Mucosa of descending colon (tissue), 3 donors: ENCODE measurements around the gene BRSK1. TPM values are rescaled to one million over a fixed set of nuclear protein-coding genes. Genes with fewer than 3 reads are reported as not detected.

Experiments
- ATAC-seq: fragments of 200-7000 bp; cut with Tn5 transposase; one replicate; pipeline ENCODE4 v1.9.1; 2020; ENCODE audit warnings: mild to moderate bottlenecking, moderate library complexity
- DNase-seq, 3 donors: peaks; one replicate each; pipeline ENCODE4 v3.0.0-alpha.2; 2020
- H3K36me3 ChIP-seq: fragments of 200-600 bp; one replicate; pipeline ENCODE4 v1.8.0; 2021; ENCODE audit warnings: low read depth, mild to moderate bottlenecking
- H3K4me1 ChIP-seq: fragments of 200-600 bp; one replicate; pipeline ENCODE4 v1.8.0; 2021; ENCODE audit warnings: low read depth, mild to moderate bottlenecking
- H3K4me3 ChIP-seq: fragments of 200-600 bp; one replicate; pipeline ENCODE4 v1.8.0; 2021; ENCODE audit warnings: mild to moderate bottlenecking
- H3K9me3 ChIP-seq: fragments of 200-600 bp; one replicate; pipeline ENCODE4 v1.8.0; 2021; ENCODE audit warnings: mild to moderate bottlenecking
- CTCF ChIP-seq: fragments of 200-600 bp; IDR thresholded peaks from one replicate; pipeline ENCODE4 v1.8.0; 2022; ENCODE audit warnings: antibody characterized with exemption, mild to moderate bottlenecking
- intact Hi-C, 2 donors: fragments of 100-400 bp; cut with DNase I in 1 of 2; cut with micrococcal nuclease in 1 of 2; formaldehyde crosslinking; loops; one replicate each; pipeline versions ENCODE4 v1.11.0 to v1.11.1; 2022; cut with DNase I, micrococcal nuclease
- total RNA-seq, 3 donors: library from RNA; stranded (reverse); fragmentation: NEBNext Ultra II Directional in 2 of 3; extraction: Animal tissue kit (Norgen Biotek cat#: 25700) in 2 of 3; gene quantifications; one replicate each; pipeline versions ENCODE4 v1.2.1 to v1.2.4, GENCODE V29; 2021 to 2023
- donor health status: DM: no; HTN: no; CAD: no; lungs with moderate emphysema.
- donor health status: DM: no; HTN: no; CAD: no.
- donor health status: DM: no; HTN: yes; CAD: no.

The BRSK1 gene
- total RNA-seq, 3 donors from 2014 or later = 1.6 to 18.1 (median 1.9) TPM

- ATAC-seq (no peak), DNase-seq (no peak)
- no peaks in the 10 kb centered on the region for H3K9me3 ChIP-seq
- no peaks in the 10 kb centered on the region for H3K4me1 ChIP-seq
- H3K36me3 ChIP-seq = no peaks in the 10 kb centered on the region
- no peak overlapping the region for H3K4me3 ChIP-seq
- no peak for TF ChIP-seq CTCF
- intact Hi-C loops = no loop called here
Observed at GRCh38 chr19:55265723-55266386, 17.9 kb upstream of the BRSK1 start.

GRCh38 chr19:55266404-55266803 is 17.4 kb upstream of the BRSK1 start:
- no peaks in the 10 kb centered on the region for H3K9me3 ChIP-seq
- no peaks in the 10 kb centered on the region for H3K36me3 ChIP-seq
- H3K4me3 ChIP-seq = no peak overlapping the region
- DNase-seq = no peak
- intact Hi-C loops = no loop called here
- no peaks in the 10 kb centered on the region for H3K4me1 ChIP-seq
- TF ChIP-seq CTCF = no peak
- ATAC-seq = no peak

GRCh38 chr19:55266840-55267239 is 17.0 kb upstream of the BRSK1 start:
- no peak for DNase-seq
- H3K9me3 ChIP-seq = no peaks in the 10 kb centered on the region
- no peaks in the 10 kb centered on the region for H3K4me1 ChIP-seq
- no peaks in the 10 kb centered on the region for H3K36me3 ChIP-seq
- no peak for TF ChIP-seq CTCF
- intact Hi-C loops = no loop called here
- H3K4me3 ChIP-seq = no peak overlapping the region
- ATAC-seq = no peak

GRCh38 chr19:55269299-55269698 is 14.5 kb upstream of the BRSK1 start:
- intact Hi-C loops = no loop called here
- DNase-seq = no peak
- H3K4me3 ChIP-seq = no peak overlapping the region
- no peak for TF ChIP-seq CTCF
- ATAC-seq = no peak
- H3K9me3 ChIP-seq = no peaks in the 10 kb centered on the region
- no peaks in the 10 kb centered on the region for H3K36me3 ChIP-seq
- no peaks in the 10 kb centered on the region for H3K4me1 ChIP-seq

- no peak for TF ChIP-seq CTCF
- ATAC-seq (no peak), DNase-seq (no peak)
- Histone ChIP-seq H3K36me3 (no peaks in the 10 kb centered on the region), H3K4me1 (no peaks in the 10 kb centered on the region), H3K4me3 (no peak overlapping the region), H3K9me3 (no peaks in the 10 kb centered on the region)
- intact Hi-C loops = no loop called here
Observed at GRCh38 chr19:55270172-55270942, 13.4 kb upstream of the BRSK1 start.
